HepG2 (cell line): ENCODE data around the gene KRTAP5-9. TPM values are rescaled to one million over a fixed set of nuclear protein-coding genes. Genes with fewer than 3 reads are reported as not detected.

Experiments used
- CBX1 ChIP-seq: IDR thresholded peaks from one replicate; pipeline ENCODE4 v1.6.1; 2016; ENCODE audit warnings: antibody characterized with exemption, low read depth
- CCDC6 ChIP-seq: sonication (generic); formaldehyde crosslinking; IDR thresholded peaks from 2 replicates; pipeline ENCODE4 v1.8.1; 2022; ENCODE audit warnings: mild to moderate bottlenecking, missing genetic modification reagents, moderate library complexity
- DRAP1 ChIP-seq: IDR thresholded peaks from 2 replicates; pipeline ENCODE4 v1.6.1; 2016; ENCODE audit warnings: missing genetic modification reagents, missing compliant biosample characterization
- HNRNPL ChIP-seq: fragments of 200-400 bp; formaldehyde crosslinking; IDR thresholded peaks from 2 replicates; pipeline ENCODE4 v1.6.1; 2017; ENCODE audit warnings: mild to moderate bottlenecking, low read depth, low read length
- KAT8 ChIP-seq: IDR thresholded peaks from 2 replicates; pipeline ENCODE4 v1.6.1; 2016; ENCODE audit warnings: missing genetic modification reagents, missing compliant biosample characterization
- KLF9 ChIP-seq: IDR thresholded peaks from 2 replicates; pipeline ENCODE4 v1.6.1; 2016; ENCODE audit warnings: low read depth
- MBNL3 ChIP-seq: fragments of 250-450 bp; sonication (Bioruptor Pico); conservative IDR thresholded peaks from 2 replicates; pipeline ENCODE4 v1.8.0; 2022; ENCODE audit warnings: mild to moderate bottlenecking, inconsistent platforms
- MED1 ChIP-seq: sonication (generic); formaldehyde crosslinking; IDR thresholded peaks from 2 replicates; pipeline ENCODE4 v1.4.0; 2020; ENCODE audit warnings: missing genetic modification reagents
- MTA1 ChIP-seq: sonication (generic); formaldehyde crosslinking; IDR thresholded peaks from 2 replicates; pipeline ENCODE4 v1.4.0; 2020; ENCODE audit warnings: missing genetic modification reagents, mild to moderate bottlenecking, borderline replicate concordance
- MZF1 ChIP-seq: sonication (generic); formaldehyde crosslinking; IDR thresholded peaks from 2 replicates; pipeline ENCODE4 v1.8.1; 2023; ENCODE audit warnings: mild to moderate bottlenecking, missing genetic modification reagents, borderline replicate concordance
- NBN ChIP-seq: fragments of 450-650 bp; conservative IDR thresholded peaks from 2 replicates; pipeline ENCODE4 v1.6.1; 2017
- PAWR ChIP-seq: sonication (generic); formaldehyde crosslinking; IDR thresholded peaks from 2 replicates; pipeline ENCODE4 v1.4.0; 2020; ENCODE audit warnings: missing genetic modification reagents, mild to moderate bottlenecking, borderline replicate concordance
- PRPF4 ChIP-seq: fragments of 200-400 bp; formaldehyde crosslinking; IDR thresholded peaks from 2 replicates; pipeline ENCODE4 v1.6.1; 2016; ENCODE audit warnings: low read length, low read depth; ENCODE audit not compliant: poor library complexity, severe bottlenecking
- RARA ChIP-seq: IDR thresholded peaks from 2 replicates; pipeline ENCODE4 v1.6.1; 2016; ENCODE audit warnings: missing genetic modification reagents, missing compliant biosample characterization
- SMAD1 ChIP-seq: sonication (generic); formaldehyde crosslinking; IDR thresholded peaks from 2 replicates; pipeline ENCODE4 v1.4.0; 2020; ENCODE audit warnings: missing genetic modification reagents, low read depth, mild to moderate bottlenecking, borderline replicate concordance
- ZMAT5 ChIP-seq: sonication (generic); formaldehyde crosslinking; IDR thresholded peaks from 2 replicates; pipeline ENCODE4 v1.5.0; 2020; ENCODE audit warnings: mild to moderate bottlenecking, low read depth, missing genetic modification reagents, borderline replicate concordance
- ZNF30 ChIP-seq: sonication (generic); formaldehyde crosslinking; IDR thresholded peaks from 2 replicates; pipeline ENCODE4 v1.5.0; 2020; ENCODE audit warnings: mild to moderate bottlenecking, missing genetic modification reagents
- ZNF616 ChIP-seq: sonication (generic); formaldehyde crosslinking; IDR thresholded peaks from 2 replicates; pipeline ENCODE4 v1.5.0; 2020; ENCODE audit warnings: low read depth, mild to moderate bottlenecking, missing genetic modification reagents
- ZNF703 ChIP-seq: sonication (generic); formaldehyde crosslinking; IDR thresholded peaks from 2 replicates; pipeline ENCODE4 v1.5.1; 2020; ENCODE audit warnings: missing genetic modification reagents, mild to moderate bottlenecking, moderate library complexity, borderline replicate concordance
- ZNF788 ChIP-seq: sonication (generic); formaldehyde crosslinking; IDR thresholded peaks from 2 replicates; pipeline ENCODE4 v1.5.0; 2020; ENCODE audit warnings: mild to moderate bottlenecking, missing genetic modification reagents, borderline replicate concordance
- ZNF800 ChIP-seq: sonication (generic); formaldehyde crosslinking; IDR thresholded peaks from 2 replicates; pipeline ENCODE4 v1.4.0; 2020; ENCODE audit warnings: missing genetic modification reagents
- polyA plus RNA-seq, 8 experiments: library from polyadenylated mRNA; depleted of rRNA in 3 of 8; stranded (reverse) in 7 of 8; unstranded in 1 of 8; fragments of >200 nt; fragmentation: Illumina TruSeq in 4 of 8; extraction: Trizol in 4 of 8; gene quantifications; 2 replicates each; pipeline versions ENCODE4 v1.2.1 to v1.2.3, GENCODE V29; 2011 to 2016; ENCODE audit warnings: low read depth in 4 of 8, missing spikeins in 1 of 8, mixed read lengths in 1 of 8; ENCODE audit not compliant: insufficient read depth in 1 of 8
- total RNA-seq, 5 experiments: library from RNA; depleted of rRNA; stranded (reverse); fragments of >200 nt; fragmentation: Illumina TruSeq; extraction: Trizol; gene quantifications; 2 replicates each; pipeline ENCODE4 v1.2.3, GENCODE V29; 2016; ENCODE audit warnings: low read depth in 1 of 5
- TF ChIP-seq, protein P1 (sequence below), 2 experiments: sonication (generic) in 1 of 2; formaldehyde crosslinking in 1 of 2; IDR thresholded peaks; 2 replicates each; pipeline versions ENCODE4 v1.5.1 to v1.6.1; 2011 to 2020; ENCODE audit warnings: borderline replicate concordance in 1 of 2, low read depth in 1 of 2, low read length in 1 of 2, mild to moderate bottlenecking in 1 of 2, missing genetic modification reagents in 1 of 2, moderate library complexity in 1 of 2
- TF ChIP-seq, protein P2 (sequence below): sonication (generic); formaldehyde crosslinking; IDR thresholded peaks from 2 replicates; pipeline ENCODE4 v1.5.0; 2020; ENCODE audit warnings: missing genetic modification reagents
- TF ChIP-seq, protein P3 (sequence below): sonication (generic); formaldehyde crosslinking; IDR thresholded peaks from 2 replicates; pipeline ENCODE4 v1.5.1; 2020; ENCODE audit warnings: missing genetic modification reagents, mild to moderate bottlenecking, borderline replicate concordance

Gene KRTAP5-9
- total and polyA plus RNA-seq, 2 of the 13 experiments (the other 11 are each of a cell fraction or from before 2014, with no cell fraction given): 0.09 TPM; not detected in 1

DNA sequence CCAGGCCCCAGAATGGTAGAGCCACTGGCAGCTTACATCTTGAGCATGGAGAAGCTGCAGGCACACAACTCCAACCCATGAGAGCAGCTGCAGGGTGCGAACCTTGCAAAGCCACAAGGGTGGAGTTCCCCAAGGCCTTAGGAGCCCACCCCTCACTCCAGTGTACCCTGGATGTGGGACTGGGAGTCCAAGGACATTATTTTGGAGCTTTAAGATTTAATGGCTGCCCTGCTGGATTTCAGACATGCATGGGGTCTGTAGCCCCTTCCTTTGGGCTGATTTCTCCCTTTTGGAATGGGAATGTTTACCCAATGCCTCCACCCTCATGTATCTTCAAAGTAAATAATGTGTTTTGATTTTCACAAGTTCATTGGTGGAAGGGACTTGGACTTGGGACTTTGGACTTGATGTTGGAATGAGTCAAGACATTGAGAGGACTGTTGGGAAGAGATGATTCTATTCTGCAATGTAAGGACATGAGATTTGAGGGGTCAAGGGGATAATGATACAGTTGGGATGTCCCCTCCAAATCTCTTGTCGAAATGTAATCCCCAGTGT is 22.2 kb upstream of the KRTAP5-9 start (continued):
- TF ChIP-seq, protein P1, sequence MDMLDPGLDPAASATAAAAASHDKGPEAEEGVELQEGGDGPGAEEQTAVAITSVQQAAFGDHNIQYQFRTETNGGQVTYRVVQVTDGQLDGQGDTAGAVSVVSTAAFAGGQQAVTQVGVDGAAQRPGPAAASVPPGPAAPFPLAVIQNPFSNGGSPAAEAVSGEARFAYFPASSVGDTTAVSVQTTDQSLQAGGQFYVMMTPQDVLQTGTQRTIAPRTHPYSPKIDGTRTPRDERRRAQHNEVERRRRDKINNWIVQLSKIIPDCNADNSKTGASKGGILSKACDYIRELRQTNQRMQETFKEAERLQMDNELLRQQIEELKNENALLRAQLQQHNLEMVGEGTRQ (IDR thresholded peaks at IDR 0.05; ENCODE audit: low read depth, low read length): no peak
- TF ChIP-seq, protein P1 (CRISPR knock-in tag; IDR thresholded peaks at IDR 0.05; ENCODE audit: borderline replicate concordance): no peak
- no peak for TF ChIP-seq ZNF30 (CRISPR knock-in tag)
- TF ChIP-seq KLF9 (CRISPR knock-in tag): no peak
- TF ChIP-seq, protein P2, sequence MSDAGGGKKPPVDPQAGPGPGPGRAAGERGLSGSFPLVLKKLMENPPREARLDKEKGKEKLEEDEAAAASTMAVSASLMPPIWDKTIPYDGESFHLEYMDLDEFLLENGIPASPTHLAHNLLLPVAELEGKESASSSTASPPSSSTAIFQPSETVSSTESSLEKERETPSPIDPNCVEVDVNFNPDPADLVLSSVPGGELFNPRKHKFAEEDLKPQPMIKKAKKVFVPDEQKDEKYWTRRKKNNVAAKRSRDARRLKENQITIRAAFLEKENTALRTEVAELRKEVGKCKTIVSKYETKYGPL (CRISPR knock-in tag): no peak
- no peak for TF ChIP-seq MZF1 (CRISPR knock-in tag)
- no peak for TF ChIP-seq CBX1
- TF ChIP-seq NBN: no peak
- no peak for TF ChIP-seq ZNF703 (CRISPR knock-in tag)
- TF ChIP-seq MBNL3 (CRISPR knock-in tag): no peak
- no peak; the same call in 1 of the 2 replicates for TF ChIP-seq MTA1 (CRISPR knock-in tag)
- TF ChIP-seq HNRNPL: no peak
- TF ChIP-seq SMAD1: no peak
- TF ChIP-seq PAWR: no peak
- TF ChIP-seq MED1 (CRISPR knock-in tag): 0 out of 2 replicates have a peak, but pooled peaks have one; percentile 49
- TF ChIP-seq ZNF788 (CRISPR knock-in tag): no peak
- TF ChIP-seq ZMAT5: no peak
- TF ChIP-seq ZNF800 (CRISPR knock-in tag): no peak
- TF ChIP-seq CCDC6 (CRISPR knock-in tag): no peak
- TF ChIP-seq KAT8 (CRISPR knock-in tag): no peak
- no peak for TF ChIP-seq PRPF4
- TF ChIP-seq, protein P3, sequence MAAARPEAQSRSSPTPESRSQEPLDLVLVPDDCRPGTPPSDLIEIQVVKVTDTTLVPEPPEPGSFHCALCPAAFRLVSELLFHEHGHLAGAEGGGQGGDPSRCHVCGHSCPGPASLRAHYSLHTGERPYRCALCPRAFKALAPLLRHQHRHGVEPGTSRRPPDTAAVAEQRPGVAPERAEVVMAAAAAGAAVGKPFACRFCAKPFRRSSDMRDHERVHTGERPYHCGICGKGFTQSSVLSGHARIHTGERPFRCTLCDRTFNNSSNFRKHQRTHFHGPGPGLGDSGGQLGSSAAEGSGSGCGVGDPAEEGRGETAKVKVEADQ (CRISPR knock-in tag): no peak
- no peak for TF ChIP-seq DRAP1 (CRISPR knock-in tag)
- peak; percentile 76 for TF ChIP-seq RARA
- TF ChIP-seq ZNF616 (CRISPR knock-in tag): no peak
